ENCODE results near the gene TMEM171. TPM values are rescaled to one million over a fixed set of nuclear protein-coding genes. Genes with fewer than 3 reads are reported as not detected.

The TMEM171 gene
- total RNA-seq, 1 experiment from 2014 or later: 5.4 TPM

GRCh38 chr5:73104326-73104725, 16.0 kb upstream of the TMEM171 start:
- no peak overlapping the region for H2AFZ ChIP-seq (ENCODE audit: low read depth, low read length, poor library complexity, severe bottlenecking)
- TF ChIP-seq JUND (IDR thresholded peaks at IDR 0.05) (no peak), EGR1 (IDR thresholded peaks at IDR 0.05; ENCODE audit: low read depth) (no peak), CEBPB (IDR thresholded peaks at IDR 0.05; ENCODE audit: low read depth) (no peak), RAD21 (IDR thresholded peaks at IDR 0.05; ENCODE audit: low read depth) (no peak), CBX3 (IDR thresholded peaks at IDR 0.05; ENCODE audit: low read depth) (no peak), SRF (IDR thresholded peaks at IDR 0.05; ENCODE audit: low read depth) (no peak)
- TF ChIP-seq, protein P1, sequence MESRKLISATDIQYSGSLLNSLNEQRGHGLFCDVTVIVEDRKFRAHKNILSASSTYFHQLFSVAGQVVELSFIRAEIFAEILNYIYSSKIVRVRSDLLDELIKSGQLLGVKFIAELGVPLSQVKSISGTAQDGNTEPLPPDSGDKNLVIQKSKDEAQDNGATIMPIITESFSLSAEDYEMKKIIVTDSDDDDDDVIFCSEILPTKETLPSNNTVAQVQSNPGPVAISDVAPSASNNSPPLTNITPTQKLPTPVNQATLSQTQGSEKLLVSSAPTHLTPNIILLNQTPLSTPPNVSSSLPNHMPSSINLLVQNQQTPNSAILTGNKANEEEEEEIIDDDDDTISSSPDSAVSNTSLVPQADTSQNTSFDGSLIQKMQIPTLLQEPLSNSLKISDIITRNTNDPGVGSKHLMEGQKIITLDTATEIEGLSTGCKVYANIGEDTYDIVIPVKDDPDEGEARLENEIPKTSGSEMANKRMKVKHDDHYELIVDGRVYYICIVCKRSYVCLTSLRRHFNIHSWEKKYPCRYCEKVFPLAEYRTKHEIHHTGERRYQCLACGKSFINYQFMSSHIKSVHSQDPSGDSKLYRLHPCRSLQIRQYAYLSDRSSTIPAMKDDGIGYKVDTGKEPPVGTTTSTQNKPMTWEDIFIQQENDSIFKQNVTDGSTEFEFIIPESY (IDR thresholded peaks at IDR 0.05; ENCODE audit: extremely low read depth, insufficient replicate concordance, low read length): no peak
- H3K27ac ChIP-seq (ENCODE audit: low read depth, low read length): no peak overlapping the region
- no peak for ATAC-seq
- H3K36me3 ChIP-seq (ENCODE audit: control insufficient read depth in 1 of 2, insufficient read depth in 2 of 2, low read length in 2 of 2): no peaks in the 10 kb centered on the region
- no peaks in the 10 kb centered on the region for H3K4me1 ChIP-seq (ENCODE audit: control insufficient read depth in 1 of 2, insufficient read depth in 2 of 2, low read length in 2 of 2)
- POLR2A ChIA-PET: no interaction called here
- H3K79me2 ChIP-seq (ENCODE audit: insufficient read depth, low read length): no peaks in the 10 kb centered on the region
- H3K9me3 ChIP-seq (ENCODE audit: control insufficient read depth in 1 of 2, insufficient read depth in 1 of 2, low read depth in 1 of 2, low read length in 2 of 2): peaks cover 0 to 4% of the 10 kb centered on the region in 2 experiments; a peak in 1 of 4 replicates
- DNase-seq (ENCODE audit: low read depth, low spot score): no peak
- no peaks in the 10 kb centered on the region for H3K9me2 ChIP-seq (ENCODE audit: insufficient read depth)
- RAD21 ChIA-PET (ENCODE audit: low non-redundant PET in 1 of 2, low total read pairs in 2 of 2, uncharacterized antibody in 2 of 2, unreplicated experiment in 2 of 2): no interaction called here
- no peaks in the 10 kb centered on the region for H3K27me3 ChIP-seq (ENCODE audit: insufficient read depth, low read length)
- BruUV-seq (replicated peaks): no TSS peak
- CTCF ChIA-PET: no interaction called here
- H3K4me2 ChIP-seq (ENCODE audit: low read length): no peak overlapping the region
- intact Hi-C loops (cut with micrococcal nuclease): no loop called here
- no peak overlapping the region for H3K4me3 ChIP-seq (replicated peaks in 1 of 2; ENCODE audit: low read depth in 1 of 2, low read length in 2 of 2)
- H3K9ac ChIP-seq (ENCODE audit: low read length): no peak overlapping the region
- H4K20me1 ChIP-seq (ENCODE audit: insufficient read depth): no peaks in the 10 kb centered on the region

DNA sequence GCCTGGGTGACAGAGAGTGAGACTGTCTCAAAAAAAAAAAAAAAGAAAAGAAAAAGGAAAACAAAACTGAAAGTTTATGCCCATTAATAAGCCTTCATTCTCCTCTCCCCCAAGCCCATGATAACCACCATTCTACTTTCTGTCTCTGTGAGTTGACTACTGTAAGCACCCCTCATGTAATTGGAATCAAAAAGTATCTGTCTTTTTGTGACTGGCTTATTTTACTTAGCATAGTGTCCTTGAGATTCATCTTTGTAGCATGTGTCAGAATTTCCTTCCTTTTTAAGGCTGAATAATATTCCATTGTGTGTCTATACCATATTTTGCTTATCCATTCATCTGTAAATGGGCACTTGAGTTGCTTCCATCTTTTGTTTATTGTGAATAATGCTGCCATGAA, 14.0 kb upstream of the TMEM171 start:
- ATAC-seq: no peak
- CTCF ChIA-PET: no interaction called here
- TF ChIP-seq EZH2phosphoT487 (IDR thresholded peaks at IDR 0.05; ENCODE audit: borderline replicate concordance) (no peak), CBX3 (IDR thresholded peaks at IDR 0.05; ENCODE audit: low read depth) (no peak), ZFX (IDR thresholded peaks at IDR 0.05) (no peak), FOSL1 (IDR thresholded peaks at IDR 0.05; ENCODE audit: low read depth) (no peak), YY1 (IDR thresholded peaks at IDR 0.05; ENCODE audit: extremely low read depth, insufficient replicate concordance, low read depth, low read length) (no peak), CEBPB (IDR thresholded peaks at IDR 0.05; ENCODE audit: low read depth) (no peak), SRF (IDR thresholded peaks at IDR 0.05; ENCODE audit: low read depth) (no peak)
- TF ChIP-seq, protein P1 (IDR thresholded peaks at IDR 0.05; ENCODE audit: extremely low read depth, insufficient replicate concordance, low read length): no peak
- TF ChIP-seq, protein P2, sequence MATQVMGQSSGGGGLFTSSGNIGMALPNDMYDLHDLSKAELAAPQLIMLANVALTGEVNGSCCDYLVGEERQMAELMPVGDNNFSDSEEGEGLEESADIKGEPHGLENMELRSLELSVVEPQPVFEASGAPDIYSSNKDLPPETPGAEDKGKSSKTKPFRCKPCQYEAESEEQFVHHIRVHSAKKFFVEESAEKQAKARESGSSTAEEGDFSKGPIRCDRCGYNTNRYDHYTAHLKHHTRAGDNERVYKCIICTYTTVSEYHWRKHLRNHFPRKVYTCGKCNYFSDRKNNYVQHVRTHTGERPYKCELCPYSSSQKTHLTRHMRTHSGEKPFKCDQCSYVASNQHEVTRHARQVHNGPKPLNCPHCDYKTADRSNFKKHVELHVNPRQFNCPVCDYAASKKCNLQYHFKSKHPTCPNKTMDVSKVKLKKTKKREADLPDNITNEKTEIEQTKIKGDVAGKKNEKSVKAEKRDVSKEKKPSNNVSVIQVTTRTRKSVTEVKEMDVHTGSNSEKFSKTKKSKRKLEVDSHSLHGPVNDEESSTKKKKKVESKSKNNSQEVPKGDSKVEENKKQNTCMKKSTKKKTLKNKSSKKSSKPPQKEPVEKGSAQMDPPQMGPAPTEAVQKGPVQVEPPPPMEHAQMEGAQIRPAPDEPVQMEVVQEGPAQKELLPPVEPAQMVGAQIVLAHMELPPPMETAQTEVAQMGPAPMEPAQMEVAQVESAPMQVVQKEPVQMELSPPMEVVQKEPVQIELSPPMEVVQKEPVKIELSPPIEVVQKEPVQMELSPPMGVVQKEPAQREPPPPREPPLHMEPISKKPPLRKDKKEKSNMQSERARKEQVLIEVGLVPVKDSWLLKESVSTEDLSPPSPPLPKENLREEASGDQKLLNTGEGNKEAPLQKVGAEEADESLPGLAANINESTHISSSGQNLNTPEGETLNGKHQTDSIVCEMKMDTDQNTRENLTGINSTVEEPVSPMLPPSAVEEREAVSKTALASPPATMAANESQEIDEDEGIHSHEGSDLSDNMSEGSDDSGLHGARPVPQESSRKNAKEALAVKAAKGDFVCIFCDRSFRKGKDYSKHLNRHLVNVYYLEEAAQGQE (IDR thresholded peaks at IDR 0.05; ENCODE audit: low read depth): no peak

More for the DNA sequence above, 14.0 kb upstream of the TMEM171 start:
- Histone ChIP-seq H2AFZ (ENCODE audit: low read depth, low read length, poor library complexity, severe bottlenecking) (no peak overlapping the region), H4K20me1 (ENCODE audit: insufficient read depth) (no peaks in the 10 kb centered on the region), H3K79me2 (ENCODE audit: insufficient read depth, low read length) (no peaks in the 10 kb centered on the region), H3K4me3 (replicated peaks in 1 of 2; ENCODE audit: low read depth in 1 of 2, low read length in 2 of 2) (no peak overlapping the region), H3K27ac (ENCODE audit: low read depth, low read length) (no peak overlapping the region), H3K36me3 (ENCODE audit: control insufficient read depth in 1 of 2, insufficient read depth in 2 of 2, low read length in 2 of 2) (no peaks in the 10 kb centered on the region), H3K4me2 (ENCODE audit: low read length) (no peak overlapping the region), H3K9ac (ENCODE audit: low read length) (no peak overlapping the region), H3K9me2 (ENCODE audit: insufficient read depth) (no peaks in the 10 kb centered on the region), H3K9me3 (ENCODE audit: control insufficient read depth in 1 of 2, insufficient read depth in 1 of 2, low read depth in 1 of 2, low read length in 2 of 2) (peaks cover 0 to 4% of the 10 kb centered on the region in 2 experiments; a peak in 1 of 4 replicates), H3K4me1 (ENCODE audit: control insufficient read depth in 1 of 2, insufficient read depth in 2 of 2, low read length in 2 of 2) (no peaks in the 10 kb centered on the region), H3K27me3 (ENCODE audit: insufficient read depth, low read length) (no peaks in the 10 kb centered on the region)
- POLR2A ChIA-PET: no interaction called here
- intact Hi-C loops (cut with micrococcal nuclease): no loop called here
- BruUV-seq (replicated peaks): no TSS peak
- RAD21 ChIA-PET (ENCODE audit: low non-redundant PET in 1 of 2, low total read pairs in 2 of 2, uncharacterized antibody in 2 of 2, unreplicated experiment in 2 of 2): no interaction called here
- no peak for DNase-seq (ENCODE audit: low read depth, low spot score)

All from HCT116 (cell line).